ENCODE results near the gene GPANK1.

GRCh38 chr6:31702405-31702818 is 37.6 kb upstream of the GPANK1 start:
- TF ChIP-seq CTCF (IDR thresholded peaks at IDR 0.05; ENCODE audit: low read depth, low read length) (no peak), EZH2phosphoT487 (IDR thresholded peaks at IDR 0.05; ENCODE audit: low read depth) (no peak)

Measured in OCI-LY3 (cell line).